ENCODE results near the gene KRTAP10-7. TPM values are rescaled to one million over a fixed set of nuclear protein-coding genes. Genes with fewer than 3 reads are reported as not detected.
"Not testable (repeated sequence)": the region's sequence is repeated elsewhere in the genome, so short reads cannot be mapped to it uniquely, and the experiment has no call there.

The KRTAP10-7 gene
- total RNA-seq, 2 donors from 2014 or later, result not detected

DNA sequence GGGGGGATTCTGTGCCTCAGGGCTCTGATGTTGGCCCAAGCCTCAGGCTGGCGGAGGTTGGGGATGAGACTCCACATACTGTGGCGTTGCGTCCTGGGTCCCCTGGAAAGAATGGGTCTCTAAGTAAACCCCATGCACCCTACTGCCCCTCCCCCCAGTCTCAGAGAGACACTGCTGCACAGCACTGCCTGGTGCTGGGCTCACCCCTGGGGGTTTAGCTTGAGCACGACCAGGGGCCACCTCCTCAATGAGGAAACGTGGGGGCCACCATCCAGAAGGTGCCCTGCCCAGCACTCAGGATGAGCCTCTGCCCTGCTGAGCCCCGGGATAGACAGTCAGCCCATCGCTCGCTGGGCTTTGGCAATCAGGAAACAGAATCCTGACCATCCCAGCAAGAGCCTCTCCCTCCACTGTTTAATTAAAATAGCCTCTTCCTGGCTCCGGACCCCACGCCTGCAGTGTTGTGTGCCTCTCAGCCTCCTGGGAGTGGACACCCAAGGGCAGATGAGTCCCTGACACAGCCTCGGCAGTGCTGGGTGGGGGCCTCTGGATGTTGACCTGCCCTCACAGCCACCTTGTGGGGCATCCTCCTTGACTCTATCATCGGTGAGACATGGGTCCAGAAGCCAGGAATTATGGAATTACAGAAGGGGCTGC lies 30.4 kb upstream of the KRTAP10-7 start:
- intact Hi-C loops (cut with DNase I, micrococcal nuclease), result no loop called here
- no peak for DNase-seq
- ATAC-seq, result no peak

DNA sequence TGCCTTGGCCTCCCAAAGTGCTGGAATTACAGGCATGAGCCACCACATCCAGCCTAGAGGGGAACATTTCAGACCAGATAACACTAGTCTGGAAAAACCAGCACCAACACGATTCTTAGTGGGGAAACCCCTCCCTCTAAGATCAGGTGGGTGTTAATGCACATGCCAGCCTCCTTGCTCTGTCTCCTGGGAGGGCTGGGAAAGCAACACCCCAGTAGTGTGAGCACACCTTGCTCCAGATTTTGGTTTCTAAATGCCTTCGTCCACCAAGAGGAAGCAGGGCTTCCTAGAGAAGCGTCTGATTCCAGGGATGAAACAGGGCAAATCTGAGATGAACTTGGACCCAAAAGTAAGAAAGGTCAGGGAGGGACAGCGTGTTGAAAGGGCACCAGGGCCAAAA lies 29.1 kb upstream of the KRTAP10-7 start:
- intact Hi-C loops (cut with DNase I, micrococcal nuclease), result no loop called here
- ATAC-seq, result no peak
- no peak for DNase-seq

DNA sequence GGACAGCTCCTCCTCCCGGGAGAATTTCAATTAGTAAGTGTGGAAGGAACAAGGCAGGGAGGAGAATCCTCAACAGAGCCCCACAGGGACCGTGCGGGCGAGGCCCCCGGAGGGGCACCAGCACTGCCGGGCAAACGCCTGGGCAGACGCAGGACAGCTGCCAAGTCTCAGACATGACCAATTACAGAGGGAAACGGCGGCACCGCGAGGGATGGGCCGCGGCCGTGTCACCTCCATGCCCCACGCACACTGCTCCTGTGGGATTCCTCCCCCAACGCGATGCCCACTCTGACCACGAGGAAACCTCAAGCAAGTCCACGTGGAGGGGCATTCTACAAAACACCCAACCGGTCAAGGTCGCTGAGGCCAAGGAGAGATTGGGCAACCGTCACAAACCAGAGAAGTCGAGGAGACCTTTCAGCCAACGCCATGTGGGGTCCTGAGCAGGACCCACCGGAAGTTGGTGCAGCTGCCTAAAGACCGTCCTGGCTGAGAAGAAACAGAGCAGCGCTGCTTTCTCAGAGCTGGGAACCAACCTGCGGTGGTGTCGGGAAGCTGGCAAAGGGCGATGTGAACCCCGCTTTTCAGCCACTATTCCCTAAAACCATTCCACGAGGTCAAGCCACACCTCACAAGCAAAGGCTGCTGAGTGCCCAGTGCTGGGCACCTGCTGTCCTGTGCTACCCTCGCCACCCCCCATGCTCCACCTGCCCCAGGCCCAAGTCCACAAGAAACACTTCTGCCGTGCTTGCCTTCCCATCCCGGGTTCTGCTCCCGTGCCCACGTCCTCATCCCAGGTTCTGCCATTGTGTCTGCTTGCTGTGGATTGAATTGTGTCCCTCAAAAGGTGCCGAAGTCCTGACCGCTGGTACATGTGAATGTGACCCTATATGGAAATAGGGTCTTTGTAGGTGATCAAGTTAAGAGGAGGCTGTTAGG lies 28.3 kb upstream of the KRTAP10-7 start:
- ATAC-seq (no peak), DNase-seq (no peak)

DNA sequence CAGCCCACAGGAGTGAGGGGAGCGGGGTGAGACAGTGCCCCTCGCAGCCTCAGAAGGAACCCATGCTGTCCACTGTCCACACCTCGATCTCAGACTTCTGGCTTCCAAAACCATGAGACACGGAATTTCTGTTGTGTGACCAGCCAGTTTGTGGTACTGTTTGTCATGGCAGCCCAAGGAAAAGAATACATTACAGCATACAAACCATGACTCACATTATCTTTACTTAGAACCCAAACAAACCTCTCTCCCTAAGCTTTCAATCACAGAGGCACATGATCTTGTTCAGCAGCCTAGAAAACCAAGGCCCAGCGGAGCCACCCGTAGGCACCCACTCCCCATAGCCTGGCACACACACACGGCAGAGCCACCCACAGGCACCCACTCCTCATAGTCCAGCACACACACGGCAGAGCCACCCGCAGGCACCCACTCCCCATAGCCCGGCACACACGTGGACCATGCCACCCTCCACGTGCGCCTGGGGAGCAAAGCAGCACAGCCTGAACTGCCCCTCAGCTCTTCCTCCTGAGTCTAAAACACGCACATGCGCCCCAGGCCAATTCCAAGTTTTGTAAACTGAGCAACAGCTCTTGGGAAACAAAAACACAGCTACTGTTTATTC lies 27.3 kb upstream of the KRTAP10-7 start:
- ATAC-seq (no peak), DNase-seq (no peak)
- intact Hi-C loops (cut with DNase I, micrococcal nuclease), result no loop called here

More for the DNA sequence above, 28.3 kb upstream of the KRTAP10-7 start:
- intact Hi-C loops (cut with DNase I, micrococcal nuclease), result no loop called here

DNA sequence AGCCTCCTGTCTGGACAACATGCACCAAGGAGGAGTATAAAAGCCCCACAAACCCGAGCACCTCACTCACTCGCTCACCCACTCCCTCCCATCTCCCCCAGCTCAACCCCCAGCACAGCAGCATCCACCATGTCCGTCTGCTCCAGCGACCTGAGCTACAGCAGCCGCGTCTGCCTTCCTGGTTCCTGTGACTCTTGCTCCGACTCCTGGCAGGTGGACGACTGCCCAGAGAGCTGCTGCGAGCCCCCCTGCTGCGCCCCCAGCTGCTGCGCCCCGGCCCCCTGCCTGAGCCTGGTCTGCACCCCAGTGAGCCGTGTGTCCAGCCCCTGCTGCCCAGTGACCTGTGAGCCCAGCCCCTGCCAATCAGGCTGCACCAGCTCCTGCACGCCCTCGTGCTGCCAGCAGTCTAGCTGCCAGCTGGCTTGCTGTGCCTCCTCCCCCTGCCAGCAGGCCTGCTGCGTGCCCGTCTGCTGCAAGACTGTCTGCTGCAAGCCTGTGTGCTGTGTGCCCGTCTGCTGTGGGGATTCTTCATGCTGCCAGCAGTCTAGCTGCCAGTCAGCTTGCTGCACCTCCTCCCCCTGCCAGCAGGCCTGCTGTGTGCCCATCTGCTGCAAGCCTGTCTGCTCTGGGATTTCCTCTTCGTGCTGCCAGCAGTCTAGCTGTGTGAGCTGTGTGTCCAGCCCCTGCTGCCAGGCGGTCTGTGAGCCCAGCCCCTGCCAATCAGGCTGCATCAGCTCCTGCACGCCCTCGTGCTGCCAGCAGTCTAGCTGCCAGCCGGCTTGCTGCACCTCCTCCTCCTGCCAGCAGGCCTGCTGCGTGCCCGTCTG lies 26.6 kb upstream of the KRTAP10-7 start, which contains the start of gene KRTAP10-4:
Gene KRTAP10-4, plus strand, starts transcription at position 100 of the 827 bp plus-strand sequence. Its CDS starts 30 bp downstream, at position 130.
- intact Hi-C loops (cut with DNase I, micrococcal nuclease); DNase-seq; ATAC-seq: not testable (repeated sequence)

DNA sequence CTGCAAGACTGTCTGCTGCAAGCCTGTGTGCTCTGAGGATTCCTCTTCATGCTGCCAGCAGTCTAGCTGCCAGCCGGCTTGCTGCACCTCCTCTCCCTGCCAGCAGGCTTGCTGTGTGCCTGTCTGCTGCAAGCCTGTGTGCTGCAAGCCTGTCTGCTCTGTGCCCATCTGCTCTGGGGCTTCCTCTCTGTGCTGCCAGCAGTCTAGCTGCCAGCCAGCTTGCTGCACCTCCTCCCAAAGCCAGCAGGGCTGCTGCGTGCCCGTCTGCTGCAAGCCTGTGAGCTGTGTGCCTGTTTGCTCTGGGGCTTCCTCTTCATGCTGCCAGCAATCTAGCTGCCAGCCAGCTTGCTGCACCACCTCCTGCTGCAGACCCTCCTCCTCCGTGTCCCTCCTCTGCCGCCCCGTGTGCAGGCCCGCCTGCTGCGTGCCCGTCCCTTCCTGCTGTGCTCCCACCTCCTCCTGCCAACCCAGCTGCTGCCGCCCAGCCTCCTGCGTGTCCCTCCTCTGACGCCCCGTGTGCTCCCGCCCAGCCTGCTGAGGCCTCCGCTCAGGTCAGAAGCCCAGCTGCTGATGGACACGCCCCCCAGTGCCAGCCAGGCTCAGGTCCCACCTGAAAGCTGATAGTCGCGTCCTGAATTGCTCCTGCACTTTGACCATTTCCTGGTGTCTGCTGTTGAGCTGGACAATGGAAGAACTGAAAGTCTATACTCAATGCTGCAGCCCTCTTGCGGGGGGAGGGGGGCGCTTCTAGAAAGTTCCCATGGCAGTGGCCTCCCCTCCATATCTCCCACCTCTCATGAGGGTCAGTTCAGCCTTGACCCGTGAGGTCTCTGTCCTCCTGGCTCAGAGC lies 25.7 kb upstream of the KRTAP10-7 start:
- ATAC-seq, result peak; percentile 95
- DNase-seq, result peak; percentile 84 to 90
- intact Hi-C loops (cut with DNase I, micrococcal nuclease), result no loop called here

DNA sequence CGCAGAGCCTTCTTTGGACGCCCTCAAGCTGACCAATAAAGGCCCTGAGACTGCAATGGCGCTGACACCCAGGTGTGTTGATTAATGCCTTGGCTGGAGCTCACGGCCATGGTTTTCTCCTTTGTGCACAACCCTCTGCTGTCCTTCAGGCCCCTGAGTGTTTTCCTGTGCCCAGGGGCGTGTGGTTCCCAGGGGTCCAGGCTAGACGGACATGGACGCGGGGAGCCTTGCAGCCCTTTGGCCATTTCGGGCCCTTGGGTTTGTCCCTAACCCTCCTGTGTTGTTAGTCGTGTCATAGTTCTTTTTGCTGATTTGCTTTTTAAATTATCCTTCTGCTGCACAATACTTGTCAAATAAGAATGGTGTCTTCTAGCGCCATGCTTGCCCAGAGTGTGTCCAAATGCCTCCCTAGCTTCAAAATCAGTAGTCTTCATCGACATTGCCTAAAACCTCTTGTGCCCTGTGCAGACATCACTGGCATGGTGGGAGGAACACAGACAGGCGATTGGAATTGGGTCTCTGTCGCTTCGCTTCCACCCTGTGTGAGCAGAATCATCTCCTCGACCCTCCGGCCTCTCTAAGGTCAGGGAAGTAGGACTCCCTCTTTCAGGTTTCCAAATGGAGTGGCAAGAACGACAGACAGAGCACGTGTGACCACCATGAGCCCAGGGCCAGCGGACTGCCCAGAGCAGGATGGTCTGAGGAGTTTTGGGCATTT lies 24.9 kb upstream of the KRTAP10-7 start:
- no peak for DNase-seq
- intact Hi-C loops (cut with DNase I, micrococcal nuclease), result no loop called here
- ATAC-seq, result peak; percentile 1

DNA sequence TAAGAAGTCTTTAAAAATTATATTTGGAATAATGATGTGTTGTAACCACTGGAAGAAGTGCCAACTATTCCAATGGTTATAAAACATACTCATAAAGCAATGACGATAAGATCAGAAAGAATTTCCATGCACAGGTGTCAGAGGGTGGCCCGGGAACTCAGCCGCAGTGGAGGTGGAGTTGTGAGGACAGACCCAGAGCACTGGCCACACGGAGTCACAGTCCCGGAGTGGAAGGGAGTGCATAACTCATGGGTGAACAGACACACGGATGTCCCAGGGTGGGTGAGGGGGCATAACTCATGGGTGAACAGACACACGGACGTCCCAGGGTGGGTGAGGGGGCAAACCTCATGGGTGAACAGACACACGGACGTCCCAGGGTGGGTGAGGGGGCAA lies 24.4 kb upstream of the KRTAP10-7 start:
- intact Hi-C loops (cut with DNase I, micrococcal nuclease), result no loop called here
- peak; percentile 37 for ATAC-seq
- DNase-seq, result peak in 1 of 2 donors; percentile 24

DNA sequence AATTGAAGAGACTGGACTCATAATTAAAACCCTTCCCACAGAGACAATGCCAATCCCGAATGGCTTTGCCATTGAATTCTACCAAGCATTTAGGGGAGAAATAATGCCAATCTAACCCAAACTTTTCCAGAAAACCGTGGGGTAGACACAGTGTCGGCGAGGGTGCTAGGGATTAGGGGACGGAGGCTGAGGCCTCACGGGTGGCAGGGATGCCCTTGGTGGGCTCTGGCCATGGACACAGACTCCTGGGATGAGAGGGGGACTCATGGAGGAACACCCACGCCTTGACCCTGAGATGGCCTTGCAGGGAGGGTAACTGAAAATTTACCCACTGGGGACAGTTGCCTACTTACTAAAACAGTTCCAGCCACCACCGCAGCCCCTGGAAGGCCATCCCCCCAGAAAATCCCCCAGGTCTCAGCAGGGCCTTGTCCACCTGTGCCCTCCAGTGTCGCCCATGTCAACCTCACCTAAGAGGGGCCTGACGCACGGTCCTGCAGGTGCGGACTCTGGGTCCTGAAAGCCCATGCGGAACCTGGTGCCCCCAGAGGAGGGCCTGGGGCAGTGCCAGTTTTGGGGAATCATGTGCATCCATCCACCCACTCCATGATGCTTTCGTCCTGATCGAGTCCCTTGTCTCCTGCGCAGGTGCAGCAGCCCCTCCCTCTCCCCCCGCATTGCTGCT lies 21.9 kb upstream of the KRTAP10-7 start:
- intact Hi-C loops (cut with DNase I, micrococcal nuclease), result no loop called here
- no peak for DNase-seq
- ATAC-seq, result no peak

DNA sequence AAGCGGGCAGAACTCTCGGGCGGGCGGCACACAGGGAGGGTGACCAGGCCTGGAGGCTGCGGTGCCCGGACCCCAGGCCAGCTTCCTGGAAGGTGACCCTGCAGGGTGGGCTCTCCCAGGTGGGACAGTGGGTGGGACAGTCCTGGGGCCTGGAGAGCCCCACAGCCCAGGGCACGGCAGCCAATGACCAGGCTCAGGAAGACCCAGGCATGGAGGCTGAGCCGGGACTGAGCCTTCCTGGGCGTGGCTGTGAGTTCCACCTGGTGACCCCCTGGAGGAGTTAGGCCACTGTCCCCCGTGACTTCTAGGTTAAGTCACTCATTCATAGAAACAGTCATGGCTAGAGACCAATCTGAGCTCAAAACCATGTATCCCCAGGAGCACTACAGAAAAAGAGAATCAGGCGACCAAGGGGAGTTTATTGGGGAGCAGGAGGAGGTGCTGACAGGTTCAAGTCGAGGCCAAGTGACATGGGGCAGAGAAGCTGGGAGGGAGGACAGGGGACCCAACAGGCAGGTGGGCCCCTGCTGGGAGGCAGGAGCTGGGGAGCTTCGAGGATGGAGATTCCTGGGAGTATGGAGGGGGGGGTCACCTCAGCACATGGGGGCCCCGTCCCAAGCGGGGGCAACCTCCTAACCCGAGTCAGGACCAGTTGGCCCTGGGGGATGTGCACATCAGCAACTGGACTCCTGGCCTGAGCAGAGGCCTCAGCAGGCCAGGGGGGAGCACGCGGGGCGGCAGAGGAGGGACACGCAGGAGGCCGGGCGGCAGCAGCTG lies 21.2 kb upstream of the KRTAP10-7 start:
- DNase-seq, result no peak
- ATAC-seq, result no peak
- intact Hi-C loops (cut with DNase I, micrococcal nuclease), result no loop called here

DNA sequence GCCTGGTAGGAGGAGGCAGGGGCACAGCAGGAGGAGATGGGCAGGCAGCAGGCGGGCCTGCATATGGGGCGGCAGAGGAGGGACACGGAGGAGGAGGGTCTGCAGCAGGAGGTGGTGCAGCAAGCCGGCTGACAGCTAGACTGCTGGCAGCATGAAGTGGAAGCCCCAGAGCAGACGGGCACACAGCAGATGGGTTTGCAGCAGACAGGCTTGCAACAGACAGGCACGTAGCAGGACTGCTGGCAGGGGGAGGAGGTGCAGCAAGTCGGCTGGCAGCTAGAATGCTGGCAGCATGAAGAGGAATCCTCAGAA lies 20.6 kb upstream of the KRTAP10-7 start:
- ATAC-seq (no peak), DNase-seq (no peak)
- intact Hi-C loops (cut with DNase I, micrococcal nuclease), result no loop called here

DNA sequence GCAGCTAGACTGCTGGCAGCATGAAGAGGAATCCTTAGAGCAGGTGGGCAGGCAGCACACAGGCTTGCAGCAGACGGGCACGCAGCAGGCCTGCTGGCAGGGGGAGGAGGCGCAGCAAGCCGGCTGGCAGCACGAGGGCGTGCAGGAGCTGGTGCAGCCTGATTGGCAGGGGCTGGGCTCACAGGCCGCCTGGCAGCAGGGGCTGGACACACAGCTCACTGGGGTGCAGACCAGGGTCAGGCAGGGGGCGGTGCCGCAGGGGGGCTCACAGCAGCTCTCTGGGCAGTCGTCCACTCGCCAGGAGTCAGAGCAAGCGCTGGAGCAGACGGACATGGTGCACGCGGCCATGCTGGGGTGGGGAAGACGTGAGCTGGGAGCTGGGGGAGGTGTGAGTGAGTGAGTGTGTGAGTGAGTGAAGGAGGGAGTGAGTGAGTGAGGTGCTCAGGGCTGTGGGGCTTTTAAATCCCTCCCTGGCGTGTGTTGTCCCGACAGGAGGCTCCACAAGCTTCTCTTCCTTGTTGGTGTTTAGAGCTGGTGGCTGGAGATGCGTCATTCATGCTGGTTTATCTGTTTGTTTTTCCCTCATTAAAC lies 20.1 kb upstream of the KRTAP10-7 start, which contains the start of gene KRTAP10-5:
Gene KRTAP10-5, minus strand, starts transcription at position 374 of the 591 bp plus-strand sequence. Its CDS starts 26 bp downstream, at position 348.
- intact Hi-C loops (cut with DNase I, micrococcal nuclease), result not testable (repeated sequence)
- peak; percentile 75 for ATAC-seq
- peak in 1 of 2 donors; percentile 37 for DNase-seq

DNA sequence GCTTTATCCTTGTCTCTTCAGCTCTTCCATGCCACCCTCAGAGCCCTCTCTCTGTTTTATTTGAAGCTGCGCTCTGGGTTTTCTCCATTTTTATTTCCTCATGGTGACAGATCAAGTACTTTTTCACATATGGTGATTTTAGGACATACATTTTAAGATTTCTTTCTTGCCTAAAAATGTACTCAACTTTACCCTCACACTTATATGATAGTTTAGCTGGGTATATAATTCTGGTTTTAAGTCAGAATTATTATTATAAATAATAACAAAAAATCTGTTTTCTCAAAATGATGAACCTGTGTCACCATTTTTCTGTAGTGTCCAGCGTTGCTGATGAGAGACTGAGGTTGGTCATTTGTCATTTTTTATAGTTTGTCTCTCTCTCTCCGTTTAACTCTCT lies 19.2 kb upstream of the KRTAP10-7 start:
- DNase-seq, result no peak
- intact Hi-C loops (cut with DNase I, micrococcal nuclease), result no loop called here
- no peak for ATAC-seq

DNA sequence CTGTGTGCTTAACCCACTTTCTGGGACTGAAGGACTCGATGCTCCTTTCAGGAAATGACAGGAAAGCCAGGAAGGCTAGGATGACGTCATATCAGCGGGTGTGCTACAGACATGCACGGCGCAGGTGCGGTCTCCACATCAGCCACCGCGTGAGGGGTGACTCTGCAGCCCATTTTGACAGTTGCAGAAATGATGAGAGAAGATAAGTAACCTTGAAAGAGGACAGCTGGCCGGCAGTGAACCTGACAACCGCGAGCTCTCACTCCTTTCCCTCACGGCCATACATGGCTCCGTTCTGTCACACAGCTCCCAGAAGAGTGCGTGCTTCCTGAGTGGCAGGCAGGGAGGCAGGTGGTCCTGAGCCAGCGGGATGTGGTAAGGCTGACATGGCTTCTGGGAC lies 18.3 kb upstream of the KRTAP10-7 start:
- ATAC-seq (no peak), DNase-seq (no peak)
- intact Hi-C loops (cut with DNase I, micrococcal nuclease), result no loop called here

DNA sequence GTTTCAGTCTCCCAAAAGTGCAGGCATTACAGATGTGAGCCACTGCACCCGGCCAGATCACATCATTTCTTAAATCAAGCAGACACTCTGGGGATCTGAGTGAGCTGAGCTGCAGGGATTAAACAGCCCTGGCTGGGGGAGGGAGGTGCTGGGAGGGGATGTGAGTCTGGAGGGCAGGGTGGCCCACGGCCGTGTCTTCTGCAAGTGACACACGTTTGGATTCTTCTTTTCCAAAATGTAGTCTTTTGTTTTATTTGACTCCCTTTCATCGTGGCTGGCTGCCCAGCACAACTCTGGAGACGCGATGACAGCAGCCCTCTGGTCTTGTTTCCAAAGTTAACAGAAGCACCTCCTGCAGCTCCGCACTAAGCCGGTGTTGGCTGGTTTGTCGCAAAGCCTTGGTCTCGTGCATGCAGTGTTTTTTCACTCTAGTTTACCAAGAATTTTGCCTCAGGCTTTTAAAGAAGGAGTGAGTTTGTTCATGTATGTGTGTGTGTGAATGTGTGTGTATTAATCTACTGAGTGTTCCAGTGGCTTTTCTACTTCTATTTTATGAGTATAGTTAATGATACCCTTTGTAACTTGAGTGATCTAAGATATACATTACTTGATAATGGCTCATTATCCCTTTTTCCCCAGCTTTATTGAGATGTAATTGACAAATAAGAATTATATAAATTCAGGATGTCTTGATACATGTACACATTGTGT lies 17.2 kb upstream of the KRTAP10-7 start:
- intact Hi-C loops (cut with DNase I, micrococcal nuclease), result no loop called here
- ATAC-seq (no peak), DNase-seq (no peak)

Measured in left colon (tissue), 2 donors.